ENCODE measurements around the gene TOGARAM1. TPM values are rescaled to one million over a fixed set of nuclear protein-coding genes. Genes with fewer than 3 reads are reported as not detected.

The TOGARAM1 gene
- total RNA-seq, 1 experiment from 2014 or later: 6.3 TPM

DNA sequence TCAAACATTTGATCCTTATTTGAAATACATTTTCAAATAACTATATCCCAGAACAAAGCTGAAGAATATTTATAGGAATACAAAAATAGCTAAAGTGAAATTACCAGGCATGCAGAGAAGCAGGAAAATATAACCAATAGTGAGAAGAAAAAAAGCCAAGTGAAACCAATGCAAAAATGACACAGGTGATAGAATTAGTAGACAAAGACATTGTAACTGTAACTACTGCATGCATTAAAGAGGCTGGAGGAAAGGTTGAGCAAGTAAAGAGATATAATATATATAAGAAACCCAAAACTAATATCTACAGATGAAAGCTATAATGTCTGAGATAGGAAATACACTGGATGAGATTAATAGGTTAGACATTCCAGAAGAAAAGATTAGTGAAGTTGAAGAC lies 72.7 kb downstream of the TOGARAM1 start:
- ChIA-PET CTCF (no interaction called here), POLR2A (ENCODE audit: unreplicated experiment) (no interaction called here)
- Histone ChIP-seq H3K4me3 (ENCODE audit: low read length) (no peak overlapping the region), H3K27me3 (ENCODE audit: low read length) (no peaks in the 10 kb centered on the region), H3K36me3 (ENCODE audit: low read depth, low read length) (peaks cover 12% of the 10 kb centered on the region; the same call in 1 of the 2 replicates), H3K9me2 (replicated peaks; ENCODE audit: low read length) (no peaks in the 10 kb centered on the region), H2AFZ (ENCODE audit: low read length) (no peak overlapping the region), H3K27ac (ENCODE audit: low read length) (no peak overlapping the region), H4K20me1 (ENCODE audit: low read length) (no peaks in the 10 kb centered on the region), H3F3A (ENCODE audit: low read length, unreplicated experiment) (no peaks in the 10 kb centered on the region), H3K79me2 (ENCODE audit: low read length) (no peaks in the 10 kb centered on the region), H3K9ac (ENCODE audit: low read length) (no peak overlapping the region), H3K4me2 (ENCODE audit: low read length) (no peak overlapping the region), H3K4me1 (ENCODE audit: insufficient read depth, low read length) (no peaks in the 10 kb centered on the region), H3K9me3 (ENCODE audit: low read length) (no peaks in the 10 kb centered on the region)
- TF ChIP-seq EZH2phosphoT487 (IDR thresholded peaks at IDR 0.05; ENCODE audit: borderline replicate concordance, low read length) (no peak), EZH2 (IDR thresholded peaks at IDR 0.05; ENCODE audit: low read length, unreplicated experiment) (no peak)
- TF ChIP-seq, protein P1, sequence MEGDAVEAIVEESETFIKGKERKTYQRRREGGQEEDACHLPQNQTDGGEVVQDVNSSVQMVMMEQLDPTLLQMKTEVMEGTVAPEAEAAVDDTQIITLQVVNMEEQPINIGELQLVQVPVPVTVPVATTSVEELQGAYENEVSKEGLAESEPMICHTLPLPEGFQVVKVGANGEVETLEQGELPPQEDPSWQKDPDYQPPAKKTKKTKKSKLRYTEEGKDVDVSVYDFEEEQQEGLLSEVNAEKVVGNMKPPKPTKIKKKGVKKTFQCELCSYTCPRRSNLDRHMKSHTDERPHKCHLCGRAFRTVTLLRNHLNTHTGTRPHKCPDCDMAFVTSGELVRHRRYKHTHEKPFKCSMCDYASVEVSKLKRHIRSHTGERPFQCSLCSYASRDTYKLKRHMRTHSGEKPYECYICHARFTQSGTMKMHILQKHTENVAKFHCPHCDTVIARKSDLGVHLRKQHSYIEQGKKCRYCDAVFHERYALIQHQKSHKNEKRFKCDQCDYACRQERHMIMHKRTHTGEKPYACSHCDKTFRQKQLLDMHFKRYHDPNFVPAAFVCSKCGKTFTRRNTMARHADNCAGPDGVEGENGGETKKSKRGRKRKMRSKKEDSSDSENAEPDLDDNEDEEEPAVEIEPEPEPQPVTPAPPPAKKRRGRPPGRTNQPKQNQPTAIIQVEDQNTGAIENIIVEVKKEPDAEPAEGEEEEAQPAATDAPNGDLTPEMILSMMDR (conservative IDR thresholded peaks at IDR 0.05; ENCODE audit: low read depth, low read length): no peak
- intact Hi-C loops (cut with micrococcal nuclease): no loop called here
- no TSS peak for BruUV-seq (replicated peaks)
- ATAC-seq: no peak
- no peak for DNase-seq

DNA sequence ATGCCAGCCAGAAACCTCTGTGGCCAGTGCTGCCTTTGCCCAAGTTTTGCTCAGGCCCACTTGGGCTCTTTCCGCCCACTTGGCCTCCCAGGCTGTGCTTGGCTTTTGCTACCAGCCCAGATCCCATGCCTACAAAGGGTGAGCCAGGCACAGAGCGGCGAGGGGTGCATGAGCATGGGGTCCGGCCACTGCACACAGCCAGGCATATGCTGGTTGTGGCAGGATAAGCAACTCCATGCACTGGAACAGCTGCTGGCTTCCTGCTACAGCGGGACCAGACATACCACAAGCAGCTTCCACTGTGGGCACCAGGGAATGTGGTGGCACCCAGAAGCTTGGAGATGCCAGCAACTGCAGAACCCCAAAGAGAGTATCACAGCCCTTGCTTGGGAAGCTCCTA lies 76.3 kb downstream of the TOGARAM1 start:
- Histone ChIP-seq H3K4me2 (ENCODE audit: low read length) (no peak overlapping the region), H2AFZ (ENCODE audit: low read length) (no peak overlapping the region), H3K36me3 (ENCODE audit: low read depth, low read length) (peaks cover 12% of the 10 kb centered on the region; the same call in 1 of the 2 replicates), H3F3A (ENCODE audit: low read length, unreplicated experiment) (no peaks in the 10 kb centered on the region), H3K4me1 (ENCODE audit: insufficient read depth, low read length) (no peaks in the 10 kb centered on the region), H3K4me3 (ENCODE audit: low read length) (no peak overlapping the region), H4K20me1 (ENCODE audit: low read length) (no peaks in the 10 kb centered on the region), H3K9me2 (replicated peaks; ENCODE audit: low read length) (no peaks in the 10 kb centered on the region), H3K27me3 (ENCODE audit: low read length) (no peaks in the 10 kb centered on the region), H3K9me3 (ENCODE audit: low read length) (no peaks in the 10 kb centered on the region), H3K27ac (ENCODE audit: low read length) (no peak overlapping the region), H3K79me2 (ENCODE audit: low read length) (no peaks in the 10 kb centered on the region), H3K9ac (ENCODE audit: low read length) (no peak overlapping the region)
- no TSS peak for BruUV-seq (replicated peaks)
- TF ChIP-seq EZH2phosphoT487 (IDR thresholded peaks at IDR 0.05; ENCODE audit: borderline replicate concordance, low read length) (no peak), EZH2 (IDR thresholded peaks at IDR 0.05; ENCODE audit: low read length, unreplicated experiment) (no peak)
- TF ChIP-seq, protein P1 (conservative IDR thresholded peaks at IDR 0.05; ENCODE audit: low read depth, low read length): no peak
- intact Hi-C loops (cut with micrococcal nuclease): no loop called here
- CTCF ChIA-PET: no interaction called here
- ATAC-seq (no peak), DNase-seq (no peak)
- POLR2A ChIA-PET (ENCODE audit: unreplicated experiment): no interaction called here

DNA sequence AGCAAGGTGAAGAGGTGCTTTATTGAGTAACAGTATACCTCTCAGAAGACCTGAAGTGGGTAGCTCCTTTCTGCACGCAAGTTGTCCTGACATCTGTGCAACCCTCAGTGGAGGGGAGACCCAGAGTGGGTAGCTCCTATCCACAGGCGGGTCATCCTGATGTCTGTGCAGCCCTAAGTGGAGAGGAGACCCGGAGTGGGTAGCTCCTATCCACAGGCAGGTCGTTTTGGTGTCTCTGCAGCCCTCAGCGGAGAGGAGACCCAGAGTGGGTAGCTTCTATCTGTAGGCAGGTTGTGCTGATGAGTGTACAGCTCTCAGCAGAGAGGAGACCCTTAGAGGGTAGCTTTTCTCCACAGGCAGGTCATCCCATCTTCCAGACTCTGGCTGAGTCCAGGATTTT lies 76.9 kb downstream of the TOGARAM1 start:
- TF ChIP-seq EZH2phosphoT487 (IDR thresholded peaks at IDR 0.05; ENCODE audit: borderline replicate concordance, low read length): no peak
- no peak for TF ChIP-seq EZH2 (IDR thresholded peaks at IDR 0.05; ENCODE audit: low read length, unreplicated experiment)
- TF ChIP-seq, protein P1 (conservative IDR thresholded peaks at IDR 0.05; ENCODE audit: low read depth, low read length): no peak
- no peaks in the 10 kb centered on the region for H3K27me3 ChIP-seq (ENCODE audit: low read length)
- H3K36me3 ChIP-seq (ENCODE audit: low read depth, low read length): peaks cover 12% of the 10 kb centered on the region; the same call in 1 of the 2 replicates
- H3K9ac ChIP-seq (ENCODE audit: low read length): no peak overlapping the region
- ATAC-seq: no peak
- no peaks in the 10 kb centered on the region for H3K79me2 ChIP-seq (ENCODE audit: low read length)
- intact Hi-C loops (cut with micrococcal nuclease): no loop called here
- no peak overlapping the region for H2AFZ ChIP-seq (ENCODE audit: low read length)
- H3K27ac ChIP-seq (ENCODE audit: low read length): no peak overlapping the region
- no peaks in the 10 kb centered on the region for H3F3A ChIP-seq (ENCODE audit: low read length, unreplicated experiment)
- CTCF ChIA-PET: no interaction called here
- BruUV-seq (replicated peaks): no TSS peak
- no peak overlapping the region for H3K4me2 ChIP-seq (ENCODE audit: low read length)
- no peaks in the 10 kb centered on the region for H4K20me1 ChIP-seq (ENCODE audit: low read length)
- H3K9me3 ChIP-seq (ENCODE audit: low read length): no peaks in the 10 kb centered on the region
- no peak for DNase-seq
- no peak overlapping the region for H3K4me3 ChIP-seq (ENCODE audit: low read length)
- H3K4me1 ChIP-seq (ENCODE audit: insufficient read depth, low read length): no peaks in the 10 kb centered on the region
- POLR2A ChIA-PET (ENCODE audit: unreplicated experiment): no interaction called here
- H3K9me2 ChIP-seq (replicated peaks; ENCODE audit: low read length): no peaks in the 10 kb centered on the region

Data from PC-3 (cell line).